ENCODE measurements around the gene DOHH. TPM values are rescaled to one million over a fixed set of nuclear protein-coding genes. Genes with fewer than 3 reads are reported as not detected.

Gene DOHH
- total and polyA plus RNA-seq, 9 of the 15 experiments (the other 6 are each of a cell fraction or from before 2014, with no cell fraction given), result 0.14 to 47.2 (median 5.1) TPM

DNA sequence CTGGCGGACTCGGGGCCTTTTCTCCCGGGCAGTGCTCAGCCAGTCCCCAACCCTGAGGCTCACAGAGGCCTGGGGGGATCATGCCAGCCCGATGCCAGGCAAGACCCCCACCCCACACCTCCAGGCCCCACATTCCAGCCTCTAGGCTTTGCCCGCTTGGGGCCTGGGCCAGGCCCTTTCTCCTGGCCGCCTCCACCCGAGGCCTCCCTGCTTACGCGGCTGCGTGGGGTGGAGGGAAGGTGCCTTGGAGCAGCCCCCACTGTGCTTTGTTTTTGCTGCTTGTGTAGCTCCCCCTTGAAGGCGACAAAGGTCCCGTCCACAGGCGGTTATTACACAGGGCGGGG lies 58.5 kb downstream of the DOHH start:
- Histone ChIP-seq H3K9ac (ENCODE audit: insufficient read depth in 1 of 2, low read depth in 2 of 2, low read length in 2 of 2) (no peak overlapping the region), H3K79me2 (ENCODE audit: control insufficient read depth, insufficient read depth, low read length) (peaks cover 35% of the 10 kb centered on the region), H3K4me2 (ENCODE audit: insufficient read depth, low read length) (no peak overlapping the region), H3K4me1 (replicated peaks in 1 of 2; ENCODE audit: control insufficient read depth in 2 of 2, insufficient read depth in 2 of 2, low read length in 2 of 2) (peaks cover 0 to 18% of the 10 kb centered on the region in 2 experiments; a peak in 2 of 5 replicates), H2AFZ (ENCODE audit: low read depth, low read length) (no peak overlapping the region), H3K27ac (ENCODE audit: extremely low read depth, low read depth, low read length) (no peak overlapping the region), H3K9me1 (ENCODE audit: control insufficient read depth, insufficient read depth, low read length) (no peaks in the 10 kb centered on the region), H3K4me3 (no peak overlapping the region), H4K20me1 (replicated peaks; ENCODE audit: control insufficient read depth, insufficient read depth, low read length) (peaks cover 5% of the 10 kb centered on the region), H3K36me3 (ENCODE audit: control insufficient read depth, insufficient read depth, low read length) (peaks cover 84% of the 10 kb centered on the region), H3K27me3 (ENCODE audit: control insufficient read depth in 2 of 2, insufficient read depth in 2 of 2, low read length in 2 of 2) (no peaks in the 10 kb centered on the region), H3K9me3 (replicated peaks; ENCODE audit: control insufficient read depth, insufficient read depth, low read depth, low read length) (no peaks in the 10 kb centered on the region)
- intact Hi-C loops (cut with micrococcal nuclease), result no loop called here
- in situ Hi-C loops (cut with MboI), result no loop called here
- no TSS peak for BruUV-seq (replicated peaks)
- DNase-seq (ENCODE audit: extremely low read depth in 1 of 4, low spot score in 3 of 4) (no peak), ATAC-seq (no peak), FAIRE-seq (no peak)
- TF ChIP-seq, protein P1, sequence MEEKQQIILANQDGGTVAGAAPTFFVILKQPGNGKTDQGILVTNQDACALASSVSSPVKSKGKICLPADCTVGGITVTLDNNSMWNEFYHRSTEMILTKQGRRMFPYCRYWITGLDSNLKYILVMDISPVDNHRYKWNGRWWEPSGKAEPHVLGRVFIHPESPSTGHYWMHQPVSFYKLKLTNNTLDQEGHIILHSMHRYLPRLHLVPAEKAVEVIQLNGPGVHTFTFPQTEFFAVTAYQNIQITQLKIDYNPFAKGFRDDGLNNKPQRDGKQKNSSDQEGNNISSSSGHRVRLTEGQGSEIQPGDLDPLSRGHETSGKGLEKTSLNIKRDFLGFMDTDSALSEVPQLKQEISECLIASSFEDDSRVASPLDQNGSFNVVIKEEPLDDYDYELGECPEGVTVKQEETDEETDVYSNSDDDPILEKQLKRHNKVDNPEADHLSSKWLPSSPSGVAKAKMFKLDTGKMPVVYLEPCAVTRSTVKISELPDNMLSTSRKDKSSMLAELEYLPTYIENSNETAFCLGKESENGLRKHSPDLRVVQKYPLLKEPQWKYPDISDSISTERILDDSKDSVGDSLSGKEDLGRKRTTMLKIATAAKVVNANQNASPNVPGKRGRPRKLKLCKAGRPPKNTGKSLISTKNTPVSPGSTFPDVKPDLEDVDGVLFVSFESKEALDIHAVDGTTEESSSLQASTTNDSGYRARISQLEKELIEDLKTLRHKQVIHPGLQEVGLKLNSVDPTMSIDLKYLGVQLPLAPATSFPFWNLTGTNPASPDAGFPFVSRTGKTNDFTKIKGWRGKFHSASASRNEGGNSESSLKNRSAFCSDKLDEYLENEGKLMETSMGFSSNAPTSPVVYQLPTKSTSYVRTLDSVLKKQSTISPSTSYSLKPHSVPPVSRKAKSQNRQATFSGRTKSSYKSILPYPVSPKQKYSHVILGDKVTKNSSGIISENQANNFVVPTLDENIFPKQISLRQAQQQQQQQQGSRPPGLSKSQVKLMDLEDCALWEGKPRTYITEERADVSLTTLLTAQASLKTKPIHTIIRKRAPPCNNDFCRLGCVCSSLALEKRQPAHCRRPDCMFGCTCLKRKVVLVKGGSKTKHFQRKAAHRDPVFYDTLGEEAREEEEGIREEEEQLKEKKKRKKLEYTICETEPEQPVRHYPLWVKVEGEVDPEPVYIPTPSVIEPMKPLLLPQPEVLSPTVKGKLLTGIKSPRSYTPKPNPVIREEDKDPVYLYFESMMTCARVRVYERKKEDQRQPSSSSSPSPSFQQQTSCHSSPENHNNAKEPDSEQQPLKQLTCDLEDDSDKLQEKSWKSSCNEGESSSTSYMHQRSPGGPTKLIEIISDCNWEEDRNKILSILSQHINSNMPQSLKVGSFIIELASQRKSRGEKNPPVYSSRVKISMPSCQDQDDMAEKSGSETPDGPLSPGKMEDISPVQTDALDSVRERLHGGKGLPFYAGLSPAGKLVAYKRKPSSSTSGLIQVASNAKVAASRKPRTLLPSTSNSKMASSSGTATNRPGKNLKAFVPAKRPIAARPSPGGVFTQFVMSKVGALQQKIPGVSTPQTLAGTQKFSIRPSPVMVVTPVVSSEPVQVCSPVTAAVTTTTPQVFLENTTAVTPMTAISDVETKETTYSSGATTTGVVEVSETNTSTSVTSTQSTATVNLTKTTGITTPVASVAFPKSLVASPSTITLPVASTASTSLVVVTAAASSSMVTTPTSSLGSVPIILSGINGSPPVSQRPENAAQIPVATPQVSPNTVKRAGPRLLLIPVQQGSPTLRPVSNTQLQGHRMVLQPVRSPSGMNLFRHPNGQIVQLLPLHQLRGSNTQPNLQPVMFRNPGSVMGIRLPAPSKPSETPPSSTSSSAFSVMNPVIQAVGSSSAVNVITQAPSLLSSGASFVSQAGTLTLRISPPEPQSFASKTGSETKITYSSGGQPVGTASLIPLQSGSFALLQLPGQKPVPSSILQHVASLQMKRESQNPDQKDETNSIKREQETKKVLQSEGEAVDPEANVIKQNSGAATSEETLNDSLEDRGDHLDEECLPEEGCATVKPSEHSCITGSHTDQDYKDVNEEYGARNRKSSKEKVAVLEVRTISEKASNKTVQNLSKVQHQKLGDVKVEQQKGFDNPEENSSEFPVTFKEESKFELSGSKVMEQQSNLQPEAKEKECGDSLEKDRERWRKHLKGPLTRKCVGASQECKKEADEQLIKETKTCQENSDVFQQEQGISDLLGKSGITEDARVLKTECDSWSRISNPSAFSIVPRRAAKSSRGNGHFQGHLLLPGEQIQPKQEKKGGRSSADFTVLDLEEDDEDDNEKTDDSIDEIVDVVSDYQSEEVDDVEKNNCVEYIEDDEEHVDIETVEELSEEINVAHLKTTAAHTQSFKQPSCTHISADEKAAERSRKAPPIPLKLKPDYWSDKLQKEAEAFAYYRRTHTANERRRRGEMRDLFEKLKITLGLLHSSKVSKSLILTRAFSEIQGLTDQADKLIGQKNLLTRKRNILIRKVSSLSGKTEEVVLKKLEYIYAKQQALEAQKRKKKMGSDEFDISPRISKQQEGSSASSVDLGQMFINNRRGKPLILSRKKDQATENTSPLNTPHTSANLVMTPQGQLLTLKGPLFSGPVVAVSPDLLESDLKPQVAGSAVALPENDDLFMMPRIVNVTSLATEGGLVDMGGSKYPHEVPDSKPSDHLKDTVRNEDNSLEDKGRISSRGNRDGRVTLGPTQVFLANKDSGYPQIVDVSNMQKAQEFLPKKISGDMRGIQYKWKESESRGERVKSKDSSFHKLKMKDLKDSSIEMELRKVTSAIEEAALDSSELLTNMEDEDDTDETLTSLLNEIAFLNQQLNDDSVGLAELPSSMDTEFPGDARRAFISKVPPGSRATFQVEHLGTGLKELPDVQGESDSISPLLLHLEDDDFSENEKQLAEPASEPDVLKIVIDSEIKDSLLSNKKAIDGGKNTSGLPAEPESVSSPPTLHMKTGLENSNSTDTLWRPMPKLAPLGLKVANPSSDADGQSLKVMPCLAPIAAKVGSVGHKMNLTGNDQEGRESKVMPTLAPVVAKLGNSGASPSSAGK (IDR thresholded peaks at IDR 0.05), result no peak
- TF ChIP-seq, protein P2, sequence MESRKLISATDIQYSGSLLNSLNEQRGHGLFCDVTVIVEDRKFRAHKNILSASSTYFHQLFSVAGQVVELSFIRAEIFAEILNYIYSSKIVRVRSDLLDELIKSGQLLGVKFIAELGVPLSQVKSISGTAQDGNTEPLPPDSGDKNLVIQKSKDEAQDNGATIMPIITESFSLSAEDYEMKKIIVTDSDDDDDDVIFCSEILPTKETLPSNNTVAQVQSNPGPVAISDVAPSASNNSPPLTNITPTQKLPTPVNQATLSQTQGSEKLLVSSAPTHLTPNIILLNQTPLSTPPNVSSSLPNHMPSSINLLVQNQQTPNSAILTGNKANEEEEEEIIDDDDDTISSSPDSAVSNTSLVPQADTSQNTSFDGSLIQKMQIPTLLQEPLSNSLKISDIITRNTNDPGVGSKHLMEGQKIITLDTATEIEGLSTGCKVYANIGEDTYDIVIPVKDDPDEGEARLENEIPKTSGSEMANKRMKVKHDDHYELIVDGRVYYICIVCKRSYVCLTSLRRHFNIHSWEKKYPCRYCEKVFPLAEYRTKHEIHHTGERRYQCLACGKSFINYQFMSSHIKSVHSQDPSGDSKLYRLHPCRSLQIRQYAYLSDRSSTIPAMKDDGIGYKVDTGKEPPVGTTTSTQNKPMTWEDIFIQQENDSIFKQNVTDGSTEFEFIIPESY (CRISPR knock-in tag; IDR thresholded peaks at IDR 0.05), result peak; percentile 85
- peak; percentile 83 for TF ChIP-seq RBM22 (IDR thresholded peaks at IDR 0.05; ENCODE audit: low read depth, low read length, poor library complexity, severe bottlenecking)
- 97% methylated on average over 13 of the region's 14 CpGs for WGBS (ENCODE audit: insufficient coverage, low coverage, missing lambda C conversion rate)
- ChIA-PET POLR2A (interaction anchor here (0.9 kb wide), 1 partner anchor 65 kb away, joined by 3 read pairs; no protein-coding TSS in a partner anchor), CTCF (ENCODE audit: low intra/inter-chr PET ratio) (interaction anchor here (1.0 kb wide), 1 partner anchor 115 kb away, joined by 4 read pairs; no protein-coding TSS in a partner anchor)
